Esophagus muscularis mucosa (tissue), 3 donors: ENCODE results near the gene UBTD1.

Experiments
- POLR2A ChIP-seq: fragments of 450-650 bp; IDR thresholded peaks from one replicate; pipeline ENCODE4 v1.6.1; 2017; ENCODE audit warnings: antibody characterized with exemption, moderate library complexity, mild to moderate bottlenecking, low read depth
- POLR2AphosphoS5 ChIP-seq, 2 donors: sonication (generic); formaldehyde crosslinking; IDR thresholded peaks; one replicate each; pipeline ENCODE4 v1.6.1; 2017; ENCODE audit warnings: antibody characterized with exemption in 2 of 2
- TF ChIP-seq, protein P1 (sequence below), 3 experiments: fragments of 200-600 bp in 2 of 3; fragments of 450-650 bp in 1 of 3; sonication (generic) in 2 of 3; IDR thresholded peaks; one replicate each; pipeline ENCODE4 v1.5.1; 2017 to 2019; ENCODE audit warnings: antibody characterized with exemption in 3 of 3, mild to moderate bottlenecking in 2 of 3, moderate library complexity in 1 of 3

DNA sequence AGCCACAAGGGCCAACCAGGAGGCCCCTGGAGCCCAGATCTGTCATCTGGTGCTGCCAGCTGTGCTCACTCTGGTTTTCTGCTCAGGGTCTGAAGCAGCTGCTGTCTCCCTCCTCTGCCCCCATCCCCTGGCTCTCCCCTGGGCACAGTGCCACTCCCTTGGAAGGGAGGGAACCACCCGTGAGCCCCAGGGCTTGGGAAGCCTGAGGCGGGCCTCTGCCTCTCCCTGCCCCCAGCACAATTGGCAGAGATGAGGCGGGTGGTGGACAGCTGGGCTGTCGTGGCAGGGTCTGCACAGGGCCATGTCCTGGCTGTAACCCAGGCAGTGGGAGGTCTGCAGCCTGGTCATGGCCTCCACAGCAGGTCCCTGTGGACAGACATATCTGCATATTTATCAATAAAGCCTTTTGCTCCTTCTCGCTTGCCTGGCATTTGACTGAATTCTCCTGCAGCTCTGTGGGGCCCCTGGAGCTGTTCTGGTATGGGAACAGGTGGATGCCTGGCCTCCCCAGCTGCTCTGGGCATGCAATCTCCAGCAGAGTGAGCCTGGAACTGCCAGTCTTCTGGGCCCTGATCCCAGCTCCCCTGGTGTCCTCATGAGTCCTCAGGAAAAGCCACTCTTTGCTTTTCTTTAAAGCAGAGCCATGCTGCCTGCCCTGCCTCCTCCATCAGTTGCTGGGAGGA lies 72.2 kb downstream of the UBTD1 start:
- TF ChIP-seq, protein P1, sequence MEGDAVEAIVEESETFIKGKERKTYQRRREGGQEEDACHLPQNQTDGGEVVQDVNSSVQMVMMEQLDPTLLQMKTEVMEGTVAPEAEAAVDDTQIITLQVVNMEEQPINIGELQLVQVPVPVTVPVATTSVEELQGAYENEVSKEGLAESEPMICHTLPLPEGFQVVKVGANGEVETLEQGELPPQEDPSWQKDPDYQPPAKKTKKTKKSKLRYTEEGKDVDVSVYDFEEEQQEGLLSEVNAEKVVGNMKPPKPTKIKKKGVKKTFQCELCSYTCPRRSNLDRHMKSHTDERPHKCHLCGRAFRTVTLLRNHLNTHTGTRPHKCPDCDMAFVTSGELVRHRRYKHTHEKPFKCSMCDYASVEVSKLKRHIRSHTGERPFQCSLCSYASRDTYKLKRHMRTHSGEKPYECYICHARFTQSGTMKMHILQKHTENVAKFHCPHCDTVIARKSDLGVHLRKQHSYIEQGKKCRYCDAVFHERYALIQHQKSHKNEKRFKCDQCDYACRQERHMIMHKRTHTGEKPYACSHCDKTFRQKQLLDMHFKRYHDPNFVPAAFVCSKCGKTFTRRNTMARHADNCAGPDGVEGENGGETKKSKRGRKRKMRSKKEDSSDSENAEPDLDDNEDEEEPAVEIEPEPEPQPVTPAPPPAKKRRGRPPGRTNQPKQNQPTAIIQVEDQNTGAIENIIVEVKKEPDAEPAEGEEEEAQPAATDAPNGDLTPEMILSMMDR (IDR thresholded peaks at IDR 0.05) = no peak
- TF ChIP-seq POLR2A = no peak
- TF ChIP-seq POLR2AphosphoS5 (IDR thresholded peaks at IDR 0.05) = no peak
